Smooth muscle cell of the brain vasculature (primary cell): ENCODE results near the gene TCP11L1.
"Not testable (repeated sequence)": the region's sequence is repeated elsewhere in the genome, so short reads cannot be mapped to it uniquely, and the experiment has no call there.

Experiments
- DNase-seq: peaks from one replicate; pipeline ENCODE4 v3.0.0-alpha.2; 2012; ENCODE audit warnings: low read depth, low spot score

TCP11L1 gene

DNA sequence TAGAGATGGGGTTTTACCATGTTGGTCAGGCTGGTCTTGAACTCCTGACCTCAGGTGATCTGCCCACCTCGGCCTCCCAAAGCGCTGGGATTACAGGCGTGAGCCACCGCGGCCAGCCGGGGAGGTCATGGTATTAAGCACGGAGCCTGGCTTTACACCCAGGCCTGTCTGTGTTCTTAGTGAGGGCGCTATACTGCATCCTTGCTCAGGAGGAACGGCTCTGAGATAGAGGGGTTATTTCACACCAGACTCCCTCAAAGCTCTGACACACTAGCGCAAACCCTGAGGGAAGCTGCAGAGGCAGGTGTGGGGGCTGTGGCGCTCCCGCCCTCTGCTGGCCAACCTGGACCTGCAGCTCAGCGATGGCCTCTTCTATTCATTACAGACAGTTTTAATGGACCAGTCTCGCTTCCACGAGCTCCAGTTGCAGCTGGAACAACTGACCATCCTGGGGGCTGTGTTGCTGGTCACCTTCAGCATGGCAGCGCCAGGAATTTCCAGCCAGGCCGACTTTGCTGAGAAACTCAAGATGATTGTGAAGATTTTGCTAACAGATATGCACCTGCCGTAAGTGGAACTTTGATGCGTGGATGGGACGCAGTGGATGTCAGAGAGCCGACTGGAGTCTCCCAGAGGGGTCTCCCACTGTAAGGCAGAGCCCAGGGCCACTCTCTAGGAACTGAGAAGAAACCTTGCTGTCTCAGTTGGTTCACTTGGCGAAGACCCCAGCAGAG is 26.2 kb downstream of the TCP11L1 start:
- peak; percentile 12 for DNase-seq

DNA sequence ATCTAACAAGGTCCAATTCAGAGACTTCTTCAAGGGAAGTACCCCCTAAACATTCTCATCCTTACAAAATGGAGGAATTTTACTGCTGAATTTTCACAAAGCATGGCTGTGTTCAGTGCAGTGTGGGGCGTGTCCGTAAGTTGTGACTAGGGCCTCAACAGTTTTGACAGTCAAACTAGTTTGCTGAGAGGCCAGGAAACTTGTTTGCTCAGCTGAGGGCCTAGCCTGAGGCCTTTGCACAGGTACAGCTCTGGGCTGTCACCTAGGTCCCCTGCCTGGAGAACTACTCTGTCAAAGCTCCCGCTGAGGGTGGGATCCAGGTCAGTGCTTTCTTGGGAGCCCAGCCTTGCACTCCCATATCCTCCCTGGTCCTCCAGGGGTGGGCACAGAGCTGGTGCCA is 27.9 kb downstream of the TCP11L1 start:
- no peak for DNase-seq

DNA sequence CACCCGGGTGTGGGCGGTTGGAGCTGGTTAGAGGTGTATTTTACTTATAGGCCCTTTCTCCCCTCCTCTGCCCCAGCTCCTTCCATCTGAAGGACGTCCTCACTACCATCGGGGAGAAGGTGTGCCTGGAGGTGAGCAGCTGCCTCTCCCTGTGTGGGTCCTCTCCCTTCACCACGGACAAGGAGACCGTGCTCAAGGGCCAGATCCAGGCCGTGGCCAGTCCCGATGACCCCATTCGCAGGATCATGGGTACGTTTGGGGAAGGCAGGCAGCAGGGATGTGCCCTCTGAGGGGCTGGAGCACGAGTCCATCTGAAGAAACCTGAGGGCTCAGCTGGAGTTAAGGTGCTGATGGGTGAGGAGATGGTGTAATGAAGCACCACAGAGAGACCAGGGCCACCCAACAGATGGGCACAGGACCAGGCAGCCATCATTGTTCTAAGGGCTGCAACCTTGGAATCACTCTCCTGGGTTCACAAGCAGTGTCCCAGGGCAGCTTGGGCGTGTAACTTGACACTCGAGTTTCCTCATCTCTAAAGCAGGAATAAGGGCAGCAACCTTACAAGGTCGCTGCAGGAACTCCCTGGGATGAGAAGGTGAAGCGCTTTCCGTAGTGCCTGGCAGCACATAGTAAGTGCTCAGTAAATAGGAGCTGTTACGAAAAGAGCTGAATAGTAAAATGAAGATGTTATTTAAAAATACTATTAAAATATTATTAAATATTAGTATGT is 29.4 kb downstream of the TCP11L1 start:
- DNase-seq, result no peak

DNA sequence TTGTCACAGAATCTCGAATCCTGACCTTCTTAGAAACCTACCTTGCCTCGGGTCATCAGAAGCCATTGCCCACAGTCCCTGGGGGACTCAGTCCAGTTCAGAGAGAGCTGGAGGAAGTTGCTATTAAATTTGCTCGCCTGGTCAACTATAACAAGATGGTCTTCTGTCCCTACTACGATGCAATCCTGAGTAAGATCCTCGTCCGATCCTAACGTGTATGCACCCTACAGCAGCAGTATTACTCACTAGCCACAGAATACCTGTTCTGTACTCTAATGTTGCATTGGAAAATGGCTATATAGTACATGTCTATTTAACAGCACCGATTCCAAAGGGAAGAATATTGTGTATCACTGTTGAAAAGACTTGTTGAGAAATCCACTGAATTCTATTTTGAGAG is 33.1 kb downstream of the TCP11L1 start:
- no peak for DNase-seq

- no peak for DNase-seq
These were observed 44.5 kb downstream of the TCP11L1 start for GRCh38 chr11:33083918-33084317.

GRCh38 chr11:33086017-33086416 is 46.6 kb downstream of the TCP11L1 start:
- DNase-seq, result no peak

DNA sequence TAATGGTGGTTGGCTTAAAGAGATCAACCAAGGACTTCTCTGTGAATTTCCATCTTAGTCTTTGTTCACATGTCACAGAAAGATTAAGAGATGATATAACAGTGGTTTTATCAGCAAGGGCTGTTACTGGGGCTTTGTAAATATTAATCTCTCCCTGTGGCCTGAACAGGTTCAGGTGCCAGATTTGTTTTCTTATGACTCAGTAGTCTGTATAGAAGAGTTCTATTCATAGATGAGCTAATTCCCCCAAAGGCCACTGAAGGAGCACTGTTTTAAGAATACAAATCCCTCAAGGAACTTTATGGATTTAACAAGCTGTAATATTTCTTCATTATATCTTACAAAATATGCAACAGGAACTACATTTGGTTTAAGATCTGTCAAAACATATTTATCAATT is 50.4 kb downstream of the TCP11L1 start:
- no peak for DNase-seq

DNA sequence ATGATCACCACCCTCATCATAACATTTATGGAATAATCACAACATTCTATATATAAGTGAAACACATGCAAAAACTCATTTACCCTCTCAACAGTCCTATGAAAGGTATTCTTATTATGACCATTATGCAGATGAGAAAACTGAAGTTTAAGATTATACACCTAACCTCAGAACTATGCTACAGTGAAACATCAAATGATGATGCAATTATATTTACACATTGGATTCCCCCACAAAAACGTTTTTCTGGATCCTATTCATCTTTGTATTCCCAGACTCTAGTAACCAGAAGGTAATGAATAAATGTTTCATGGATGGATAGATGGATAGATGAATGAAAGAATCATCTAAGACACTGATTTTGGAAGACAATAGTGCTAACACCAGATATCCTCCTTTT is 54.8 kb downstream of the TCP11L1 start:
- no peak for DNase-seq

- no peak for DNase-seq
These were observed 64.5 kb downstream of the TCP11L1 start for GRCh38 chr11:33103836-33104235.

DNA sequence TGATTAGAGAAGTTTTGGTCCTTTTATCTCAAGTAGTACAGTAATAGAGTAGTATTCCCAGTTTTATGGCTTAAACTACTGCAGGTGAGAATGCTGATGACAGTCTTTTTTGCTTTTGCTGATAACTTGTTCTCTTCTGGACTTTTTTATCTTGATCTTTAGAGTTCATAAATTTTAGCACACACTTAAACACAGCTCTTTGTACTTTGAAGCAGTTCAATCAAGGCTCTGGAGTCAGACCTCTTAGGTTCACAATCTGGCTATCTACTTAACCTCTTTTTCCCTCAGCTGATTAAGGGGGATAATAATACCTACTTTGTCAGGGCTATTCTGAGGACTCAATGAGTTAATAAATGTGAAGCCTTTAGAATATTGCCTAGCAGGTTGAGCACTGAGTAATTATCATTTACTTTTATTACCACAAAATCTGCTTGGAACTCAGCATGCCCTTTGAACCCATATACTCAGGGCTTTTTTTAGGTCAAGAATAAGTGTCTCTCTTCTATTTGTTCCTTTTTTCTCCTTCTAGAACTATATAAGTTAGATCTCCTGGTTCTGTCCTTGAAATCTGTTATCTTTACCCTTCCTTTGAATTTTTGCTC is 70.0 kb downstream of the TCP11L1 start:
- no peak for DNase-seq

DNA sequence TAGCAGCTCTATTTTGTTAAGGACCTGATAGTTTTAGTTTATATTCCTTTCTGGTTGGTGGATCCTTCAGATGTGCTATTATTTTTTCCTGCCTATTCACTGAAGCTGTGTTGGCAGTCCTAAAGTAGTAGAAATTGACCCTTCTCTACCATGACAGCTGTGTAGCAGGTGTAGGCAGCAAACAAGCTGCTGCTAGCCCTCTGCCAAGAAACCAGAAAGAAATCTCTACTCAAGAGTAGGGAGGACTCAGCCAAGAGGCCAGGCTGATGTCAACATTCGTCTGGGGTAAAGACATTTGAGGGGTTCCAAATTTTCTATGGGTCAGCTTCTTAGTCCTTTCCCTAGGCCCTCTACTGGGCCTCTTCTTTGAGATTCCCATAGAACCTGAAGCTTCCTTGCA is 70.7 kb downstream of the TCP11L1 start:
- DNase-seq, result no peak

DNA sequence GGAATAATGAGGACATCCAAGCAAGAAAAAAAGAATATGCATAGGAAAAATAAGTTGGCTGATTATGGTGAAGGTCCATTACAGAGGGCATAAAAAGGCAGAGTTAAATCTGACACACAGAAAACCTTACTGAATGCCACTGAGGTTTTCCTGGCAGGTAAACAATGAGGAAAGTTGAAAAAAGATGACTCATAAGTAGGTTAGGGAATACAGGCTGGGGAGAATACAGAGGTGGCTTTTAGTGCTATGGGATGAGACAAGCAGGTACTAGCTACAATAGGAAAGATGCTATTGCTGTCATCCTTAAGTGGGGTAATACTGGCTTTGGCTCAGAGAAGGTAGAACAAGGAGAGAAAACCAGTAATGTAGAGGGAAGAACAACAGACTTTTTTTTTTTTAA is 77.2 kb downstream of the TCP11L1 start:
- no peak for DNase-seq

DNA sequence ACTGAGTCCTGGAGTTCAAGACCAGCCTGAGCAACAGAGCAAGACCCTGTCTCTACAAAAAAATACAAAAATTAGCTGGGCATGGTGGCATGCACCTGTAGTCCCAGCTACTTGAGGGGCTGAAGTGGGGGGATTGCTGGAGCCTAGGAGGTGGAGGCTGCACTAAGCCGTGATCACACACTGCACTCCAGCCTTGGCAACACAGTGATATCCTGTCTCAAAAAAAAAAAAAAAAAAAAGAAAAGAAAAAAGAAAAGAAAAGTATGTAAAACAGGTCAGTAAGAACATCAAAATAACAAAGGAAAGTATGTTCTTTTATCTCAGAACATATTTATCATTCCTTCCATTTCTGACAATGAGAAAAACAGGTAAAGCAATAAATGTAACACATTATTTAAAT is 83.3 kb downstream of the TCP11L1 start:
- not testable (repeated sequence) for DNase-seq
